SK-N-SH treated with all-trans-retinoic acid at 6 μM for 48 hours (cell line): ENCODE measurements around the gene RPS24.
"Not testable (repeated sequence)": the region's sequence is repeated elsewhere in the genome, so short reads cannot be mapped to it uniquely, and the experiment has no call there.

Experiments used
- ATAC-seq: fragments of 200-7000 bp; cut with Tn5 transposase; 3 replicates; pipeline ENCODE4 v1.9.1; 2020; ENCODE audit warnings: mild to moderate bottlenecking, moderate library complexity
- ARNTL ChIP-seq: fragments of 450-650 bp; formaldehyde crosslinking; IDR thresholded peaks from 2 replicates; pipeline ENCODE4 v1.5.0; 2020; ENCODE audit warnings: low read depth, mild to moderate bottlenecking, moderate library complexity, borderline replicate concordance
- BACH2 ChIP-seq: fragments of 250-450 bp; sonication (Bioruptor Pico); IDR thresholded peaks from 2 replicates; pipeline ENCODE4 v1.9.0; 2021; ENCODE audit warnings: mild to moderate bottlenecking, borderline replicate concordance
- CREB5 ChIP-seq: fragments of 250-450 bp; sonication (Bioruptor Pico); IDR thresholded peaks from 2 replicates; pipeline ENCODE4 v1.5.1; 2020; ENCODE audit warnings: low read depth, mild to moderate bottlenecking, moderate library complexity
- CSDC2 ChIP-seq: fragments of 250-450 bp; sonication (Bioruptor Pico); IDR thresholded peaks from 2 replicates; pipeline ENCODE4 v1.5.0; 2020; ENCODE audit warnings: mild to moderate bottlenecking, moderate library complexity
- CSRNP3 ChIP-seq: fragments of 250-450 bp; sonication (Bioruptor Pico); IDR thresholded peaks from 2 replicates; pipeline ENCODE4 v1.5.1; 2021; ENCODE audit warnings: mild to moderate bottlenecking, moderate library complexity
- ESRRG ChIP-seq: fragments of 250-450 bp; sonication (Bioruptor Pico); IDR thresholded peaks from 2 replicates; pipeline ENCODE4 v1.6.1; 2021; ENCODE audit warnings: mild to moderate bottlenecking
- GLIS3 ChIP-seq: fragments of 250-450 bp; sonication (Bioruptor Pico); IDR thresholded peaks from 2 replicates; pipeline ENCODE4 v1.5.0; 2020; ENCODE audit warnings: mild to moderate bottlenecking, moderate library complexity
- ISL1 ChIP-seq: fragments of 250-450 bp; sonication (Bioruptor Pico); IDR thresholded peaks from 2 replicates; pipeline ENCODE4 v2.1.2; 2022; ENCODE audit warnings: mild to moderate bottlenecking, moderate library complexity
- OSR1 ChIP-seq: fragments of 250-450 bp; sonication (Bioruptor Pico); IDR thresholded peaks from 2 replicates; pipeline ENCODE4 v1.8.0; 2022; ENCODE audit warnings: moderate library complexity, mild to moderate bottlenecking, inconsistent platforms
- PATZ1 ChIP-seq: fragments of 250-450 bp; sonication (Bioruptor Pico); IDR thresholded peaks from 2 replicates; pipeline ENCODE4 v1.8.0; 2020; ENCODE audit warnings: mild to moderate bottlenecking, moderate library complexity, borderline replicate concordance
- POU6F1 ChIP-seq: fragments of 250-450 bp; sonication (Bioruptor Pico); IDR thresholded peaks from 2 replicates; pipeline ENCODE4 v1.8.0; 2021; ENCODE audit warnings: low read depth, mild to moderate bottlenecking, moderate library complexity, borderline replicate concordance
- PPARA ChIP-seq: fragments of 250-450 bp; sonication (Bioruptor Pico); IDR thresholded peaks from 2 replicates; pipeline ENCODE4 v1.5.0; 2020; ENCODE audit warnings: mild to moderate bottlenecking, borderline replicate concordance
- RARB ChIP-seq: fragments of 250-450 bp; sonication (Bioruptor Pico); IDR thresholded peaks from 2 replicates; pipeline ENCODE4 v1.8.0; 2021; ENCODE audit warnings: mild to moderate bottlenecking, moderate library complexity
- SNAI2 ChIP-seq: fragments of 250-450 bp; sonication (Bioruptor Pico); IDR thresholded peaks from 2 replicates; pipeline ENCODE4 v1.5.0; 2020; ENCODE audit warnings: mild to moderate bottlenecking, moderate library complexity
- TCF4 ChIP-seq: fragments of 250-450 bp; sonication (Bioruptor Pico); IDR thresholded peaks from 2 replicates; pipeline ENCODE4 v1.8.0; 2021; ENCODE audit warnings: mild to moderate bottlenecking, moderate library complexity, borderline replicate concordance
- TOX ChIP-seq: fragments of 250-450 bp; sonication (Bioruptor Pico); IDR thresholded peaks from 2 replicates; pipeline ENCODE4 v1.8.0; 2021; ENCODE audit warnings: mild to moderate bottlenecking, moderate library complexity, borderline replicate concordance
- TSHZ2 ChIP-seq: fragments of 250-450 bp; sonication (Bioruptor Pico); IDR thresholded peaks from 2 replicates; pipeline ENCODE4 v1.5.0; 2020; ENCODE audit warnings: mild to moderate bottlenecking, moderate library complexity
- ZC3H10 ChIP-seq: fragments of 250-450 bp; sonication (Bioruptor Pico); IDR thresholded peaks from 2 replicates; pipeline ENCODE4 v1.5.1; 2021; ENCODE audit warnings: mild to moderate bottlenecking, moderate library complexity
- ZFP3 ChIP-seq: fragments of 250-450 bp; sonication (Bioruptor Pico); IDR thresholded peaks from 2 replicates; pipeline ENCODE4 v1.5.0; 2020; ENCODE audit warnings: mild to moderate bottlenecking, moderate library complexity
- ZFP30 ChIP-seq: fragments of 450-650 bp; formaldehyde crosslinking; IDR thresholded peaks from 2 replicates; pipeline ENCODE4 v1.5.0; 2022; ENCODE audit warnings: mild to moderate bottlenecking, moderate library complexity
- ZNF565 ChIP-seq: fragments of 450-650 bp; formaldehyde crosslinking; conservative IDR thresholded peaks from 2 replicates; pipeline ENCODE4 v1.5.0; 2020; ENCODE audit warnings: low read depth, mild to moderate bottlenecking, moderate library complexity
- ZNF70 ChIP-seq: fragments of 450-650 bp; formaldehyde crosslinking; IDR thresholded peaks from 2 replicates; pipeline ENCODE4 v1.5.0; 2020; ENCODE audit warnings: mild to moderate bottlenecking, moderate library complexity
- ZNF8 ChIP-seq: fragments of 450-650 bp; formaldehyde crosslinking; IDR thresholded peaks from 2 replicates; pipeline ENCODE4 v1.5.0; 2020; ENCODE audit warnings: mild to moderate bottlenecking, moderate library complexity

The RPS24 gene

GRCh38 chr10:78069151-78069550 lies 35.5 kb downstream of the RPS24 start (continued):
- TF ChIP-seq CSRNP3 (CRISPR knock-in tag), result no peak

- not testable (repeated sequence) for ATAC-seq
These were observed 36.4 kb downstream of the RPS24 start for GRCh38 chr10:78070064-78070463.

GRCh38 chr10:78070726-78071125 lies 37.1 kb downstream of the RPS24 start:
- no peak for ATAC-seq
- no peak for TF ChIP-seq ZNF565
- TF ChIP-seq SNAI2 (CRISPR knock-in tag), result no peak
- TF ChIP-seq ESRRG (CRISPR knock-in tag), result no peak
- no peak for TF ChIP-seq ZFP3 (CRISPR knock-in tag)
- TF ChIP-seq TSHZ2, result no peak
- no peak for TF ChIP-seq TCF4 (CRISPR knock-in tag)
- TF ChIP-seq BACH2, result no peak
- no peak for TF ChIP-seq ZNF70 (CRISPR knock-in tag)
- TF ChIP-seq ARNTL (CRISPR knock-in tag), result no peak
- TF ChIP-seq CSRNP3 (CRISPR knock-in tag), result no peak
- no peak for TF ChIP-seq CSDC2 (CRISPR knock-in tag)
- no peak for TF ChIP-seq OSR1 (CRISPR knock-in tag)
- no peak for TF ChIP-seq TOX (CRISPR knock-in tag)
- TF ChIP-seq PATZ1 (CRISPR knock-in tag), result no peak
- no peak for TF ChIP-seq GLIS3 (CRISPR knock-in tag)
- no peak for TF ChIP-seq PPARA (CRISPR knock-in tag)
- TF ChIP-seq ZNF8 (CRISPR knock-in tag), result no peak

GRCh38 chr10:78071140-78071856 lies 37.6 kb downstream of the RPS24 start:
- TF ChIP-seq CREB5 (CRISPR knock-in tag), result no peak
- no peak for TF ChIP-seq ESRRG (CRISPR knock-in tag)
- TF ChIP-seq ZNF70 (CRISPR knock-in tag), result no peak
- TF ChIP-seq ISL1 (CRISPR knock-in tag), result no peak
- no peak for TF ChIP-seq PPARA (CRISPR knock-in tag)
- TF ChIP-seq POU6F1 (CRISPR knock-in tag), result no peak
- TF ChIP-seq BACH2, result no peak
- TF ChIP-seq SNAI2 (CRISPR knock-in tag), result no peak
- TF ChIP-seq CSRNP3 (CRISPR knock-in tag), result no peak
- no peak for TF ChIP-seq ZNF565
- no peak for TF ChIP-seq ZFP30 (CRISPR knock-in tag)
- no peak for TF ChIP-seq ZC3H10 (CRISPR knock-in tag)
- no peak for TF ChIP-seq OSR1 (CRISPR knock-in tag)
- TF ChIP-seq RARB (CRISPR knock-in tag), result no peak
- no peak for TF ChIP-seq GLIS3 (CRISPR knock-in tag)
- no peak for TF ChIP-seq TOX (CRISPR knock-in tag)
- no peak for TF ChIP-seq CSDC2 (CRISPR knock-in tag)
- ATAC-seq, result no peak
